HG02571 (cell line): ENCODE measurements around the gene CHST15.
"Not testable (repeated sequence)": the region's sequence is repeated elsewhere in the genome, so short reads cannot be mapped to it uniquely, and the experiment has no call there.

Experiments used
- ATAC-seq: cut with Tn5 transposase; IDR thresholded peaks from one replicate; pipeline ENCODE4 v1.9.1; 2021; ENCODE audit warnings: mild to moderate bottlenecking, moderate library complexity; ENCODE audit not compliant: unreplicated experiment

Gene CHST15

GRCh38 chr10:124099604-124100003, 6.2 kb upstream of the CHST15 start:
- ATAC-seq, result no peak

DNA sequence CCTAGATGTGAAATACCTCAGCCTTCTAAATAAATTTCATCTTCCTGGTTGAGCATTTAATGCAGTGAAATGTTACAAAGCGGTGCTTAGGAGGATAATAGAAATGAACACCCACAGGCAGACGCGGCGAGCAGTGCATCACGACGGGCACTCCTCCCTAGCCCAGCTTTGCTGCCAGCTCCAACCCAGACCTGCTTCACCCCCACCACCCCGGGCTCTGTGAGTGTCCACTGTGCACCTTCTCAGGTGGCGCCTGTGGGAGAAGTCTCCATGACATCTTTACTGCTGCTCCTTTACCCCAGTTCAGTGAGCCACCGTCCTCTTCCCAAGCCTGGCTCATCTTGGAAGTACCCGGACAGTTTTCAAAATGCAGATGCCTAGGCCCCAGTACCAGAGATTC, 5.2 kb upstream of the CHST15 start:
- ATAC-seq, result no peak

GRCh38 chr10:124097883-124098282, 4.5 kb upstream of the CHST15 start:
- no peak for ATAC-seq

DNA sequence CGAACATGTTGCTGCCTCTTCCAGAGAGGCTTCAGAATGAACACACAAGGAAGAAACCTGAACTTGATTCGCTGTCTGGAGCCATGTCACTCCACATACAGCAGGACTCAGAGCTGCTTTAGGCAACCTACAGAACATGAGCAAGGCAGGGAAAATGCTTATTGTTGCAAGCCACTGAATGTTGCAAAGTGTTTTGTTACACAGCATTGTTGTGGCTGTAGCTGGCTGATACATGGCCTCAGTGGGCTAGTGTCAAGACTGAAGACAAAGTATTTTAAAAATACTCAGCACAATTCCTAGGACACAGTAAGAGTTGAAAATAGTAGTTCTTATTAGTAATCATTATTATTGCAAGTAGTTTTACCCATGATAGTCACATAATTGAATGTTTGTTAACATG, 3.1 kb upstream of the CHST15 start:
- ATAC-seq, result no peak

DNA sequence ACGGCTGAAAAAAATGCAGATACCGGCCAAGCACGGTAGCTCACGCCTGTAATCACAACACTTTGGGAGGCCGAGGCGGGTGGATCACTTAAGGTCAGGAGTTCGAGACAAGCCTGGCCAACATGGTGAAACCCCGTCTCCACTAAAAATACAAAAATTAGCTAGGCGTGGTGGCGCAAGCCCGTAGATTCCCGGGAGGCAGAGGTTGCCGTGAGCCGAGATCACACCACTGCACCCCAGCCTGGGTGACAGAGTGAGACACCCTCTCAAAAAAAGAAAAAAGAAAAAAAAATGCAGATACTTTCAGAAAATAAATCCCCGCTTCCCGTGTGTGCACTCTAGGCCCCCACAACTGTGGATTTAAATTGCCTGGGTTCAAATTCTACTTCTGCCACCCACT, 2.4 kb upstream of the CHST15 start:
- ATAC-seq, result not testable (repeated sequence)

DNA sequence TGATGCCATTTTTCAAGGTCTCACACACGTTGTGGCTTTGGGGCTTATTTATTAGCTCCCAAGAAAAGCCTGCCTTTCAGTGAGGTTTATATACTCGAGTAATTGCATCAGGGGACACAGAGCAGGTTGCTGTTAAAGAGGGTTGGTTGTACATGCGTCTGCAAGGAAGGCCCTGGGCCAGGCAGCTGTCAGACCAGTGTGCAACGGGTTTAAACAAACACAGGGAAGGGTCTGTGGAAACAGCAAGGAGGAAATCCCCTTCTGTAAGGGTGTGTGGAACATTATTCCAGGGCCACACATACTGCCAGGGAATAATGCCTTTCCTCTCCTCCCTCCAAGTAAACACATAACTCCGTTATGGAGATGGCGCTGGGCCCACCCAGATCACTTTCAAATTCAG, 1.7 kb upstream of the CHST15 start:
- ATAC-seq, result no peak

GRCh38 chr10:124094419-124094785, 1.0 kb upstream of the CHST15 start:
- ATAC-seq, result no peak

GRCh38 chr10:124093774-124094418, 498 bp upstream of the CHST15 start:
- ATAC-seq, result not testable (repeated sequence)

DNA sequence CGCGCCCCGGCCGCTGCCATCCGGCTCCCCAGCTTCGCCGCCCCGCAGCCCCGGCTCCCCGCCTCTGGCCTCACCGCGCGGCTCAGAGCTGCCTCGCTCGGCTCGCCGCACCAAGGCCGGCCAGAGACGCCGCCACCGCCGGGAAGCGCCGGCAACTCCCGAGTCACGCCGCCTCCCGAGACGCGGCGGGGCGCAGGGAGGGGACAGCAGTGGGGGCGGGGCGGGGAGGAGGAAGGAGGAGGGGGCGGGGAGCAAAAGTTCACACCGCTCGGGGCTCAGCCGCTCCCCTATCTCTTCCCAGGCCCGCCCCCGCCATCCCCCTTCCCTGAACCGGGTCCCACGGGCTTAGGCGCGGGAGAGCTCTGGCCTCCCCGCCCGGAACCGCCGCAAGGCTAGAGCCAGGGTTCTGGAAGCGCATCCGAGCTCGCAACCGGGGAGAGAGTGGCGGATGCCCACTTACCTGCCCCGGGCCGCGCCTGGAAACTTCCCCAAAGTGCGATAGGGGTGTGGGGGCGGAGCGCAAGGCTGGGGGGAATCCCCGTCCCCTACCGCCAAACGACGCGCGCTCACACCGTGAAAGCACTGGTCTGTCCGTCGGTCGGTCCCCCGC, 1.0 kb downstream of the CHST15 start:
- no peak for ATAC-seq

DNA sequence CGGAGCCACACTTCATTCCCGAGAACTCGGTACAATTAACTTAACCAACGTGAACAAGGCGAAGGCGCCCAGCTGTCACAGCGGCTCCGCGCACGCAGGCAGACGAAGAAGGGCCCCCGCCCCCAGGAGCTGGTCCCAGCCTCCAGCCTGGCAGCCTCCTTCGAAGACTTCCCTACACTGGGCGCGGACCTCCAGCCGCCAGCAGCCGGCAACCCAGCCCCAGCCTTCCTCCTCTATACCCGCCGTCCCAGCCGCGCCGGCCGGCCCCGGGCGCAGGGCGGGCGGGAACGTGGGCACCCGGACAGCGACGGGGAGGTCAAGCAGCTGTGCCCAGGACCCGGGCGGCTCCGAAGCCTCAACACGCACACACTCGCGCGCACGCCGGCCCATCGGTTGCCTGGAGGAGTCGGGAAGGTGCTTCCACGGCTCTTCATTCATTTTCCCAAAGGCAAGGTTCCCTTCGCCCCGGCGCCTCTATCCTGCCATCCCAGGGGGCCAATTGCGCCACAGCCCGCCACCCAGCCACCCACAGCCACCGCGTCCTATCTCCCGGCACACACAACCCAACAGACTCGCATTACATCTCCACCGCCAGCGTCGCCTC, 1.6 kb downstream of the CHST15 start:
- ATAC-seq, result no peak

DNA sequence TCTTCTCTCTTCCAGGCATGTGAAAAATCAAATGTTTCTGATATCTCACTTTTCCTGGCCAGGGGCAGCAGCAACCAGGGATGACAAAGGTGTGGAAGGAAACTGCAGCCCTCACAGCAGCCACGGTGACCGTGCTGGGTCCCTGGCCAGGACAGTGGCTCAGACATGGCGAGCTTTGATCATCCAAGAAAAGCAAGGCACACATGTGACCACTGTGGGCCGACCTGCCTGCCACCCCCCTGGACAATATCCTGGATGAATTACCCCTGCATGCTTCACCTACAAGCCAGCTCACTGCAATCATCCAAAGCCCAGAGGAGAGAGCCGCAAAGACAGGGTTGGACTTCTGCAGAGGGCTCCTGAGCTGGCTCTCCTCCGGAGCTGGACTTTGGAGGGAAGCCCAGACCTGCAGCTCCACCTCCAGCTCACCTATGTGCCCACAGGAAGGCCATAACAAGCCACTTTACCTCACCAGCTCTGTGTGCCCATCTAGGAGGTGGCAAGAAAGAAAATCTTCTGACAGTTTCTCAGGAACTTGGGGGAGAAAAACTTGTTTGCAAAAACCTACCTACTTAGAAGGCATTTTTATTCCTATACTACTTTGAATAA, 2.7 kb downstream of the CHST15 start:
- no peak for ATAC-seq

DNA sequence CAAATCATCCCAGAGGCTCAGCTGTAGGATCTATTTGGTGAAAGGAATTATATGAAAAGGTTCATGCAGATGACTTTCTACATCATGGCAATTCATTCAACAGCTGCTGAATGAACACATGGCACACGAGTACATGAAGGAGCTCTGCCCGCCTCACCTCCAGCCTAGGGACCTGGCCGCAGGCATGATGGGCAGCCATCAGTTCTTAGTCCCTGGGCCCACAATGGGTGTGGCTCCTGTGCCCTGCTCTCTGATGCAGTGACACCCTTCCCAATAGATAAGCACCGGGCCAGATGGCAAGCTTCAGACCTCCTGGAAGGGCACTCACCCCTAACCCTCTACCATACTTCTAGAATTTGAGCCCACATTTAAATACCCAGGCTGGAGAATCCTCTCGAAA, 3.5 kb downstream of the CHST15 start:
- no peak for ATAC-seq

DNA sequence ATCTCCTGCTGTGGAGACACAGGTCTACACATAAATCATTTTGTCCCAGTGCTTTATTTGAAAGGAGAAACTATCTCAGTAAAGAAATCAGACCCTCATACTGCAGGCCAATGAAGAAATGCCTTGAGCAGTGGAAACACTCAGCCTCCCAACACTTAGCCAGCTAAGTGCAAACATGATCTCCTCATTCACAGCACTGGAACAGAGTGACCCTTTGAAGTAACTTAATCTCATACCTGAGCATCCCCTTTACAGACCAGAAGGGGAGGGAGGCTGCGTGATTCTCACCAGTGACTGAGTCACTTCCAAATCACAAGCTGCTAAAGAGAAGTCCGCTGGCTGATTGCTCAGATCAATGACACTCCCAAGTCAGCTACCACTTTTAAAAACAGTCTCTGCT, 4.5 kb downstream of the CHST15 start:
- ATAC-seq, result no peak

GRCh38 chr10:124087672-124088634, 5.4 kb downstream of the CHST15 start:
- no peak for ATAC-seq

DNA sequence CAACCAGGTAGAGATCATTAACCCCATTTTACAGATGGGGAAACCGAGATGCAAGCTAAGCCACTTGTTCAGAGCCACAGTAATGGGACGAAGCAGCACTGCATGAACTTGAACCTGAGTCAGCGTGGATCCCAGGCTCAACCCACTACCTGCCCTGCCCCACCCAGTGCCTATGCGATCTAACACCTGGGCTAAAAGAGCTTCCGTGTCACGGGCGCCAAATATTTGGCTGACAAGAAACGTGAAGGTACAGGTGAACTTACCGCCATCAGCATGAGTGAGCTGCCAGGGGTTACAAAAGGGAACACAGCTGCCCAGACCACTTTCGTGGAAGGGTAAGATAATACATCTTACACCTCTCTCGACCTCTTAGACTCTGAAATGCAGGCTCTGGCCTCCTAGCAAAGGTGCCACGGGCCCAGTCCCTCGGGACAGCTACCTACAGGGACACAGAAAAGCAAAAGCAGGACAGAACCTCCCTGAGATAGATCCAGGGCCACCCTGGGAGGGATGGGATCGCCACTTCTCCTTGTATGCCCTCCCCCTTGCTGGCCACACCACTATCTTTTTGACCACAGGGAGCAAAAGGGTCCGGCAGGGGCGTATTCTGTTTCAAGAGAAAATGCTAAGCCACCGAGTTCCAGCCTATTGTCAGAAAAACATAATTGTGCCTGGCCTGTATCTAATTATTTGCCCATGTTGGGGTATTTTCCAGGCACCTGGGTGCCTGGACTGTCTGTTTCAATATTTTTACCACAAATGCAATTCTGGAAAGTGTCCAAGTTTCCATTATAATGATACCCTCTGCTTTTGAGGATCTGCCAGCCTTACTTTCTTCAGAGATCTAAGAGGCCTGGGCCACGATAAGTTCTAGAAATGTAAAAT, 6.4 kb downstream of the CHST15 start:
- ATAC-seq, result no peak

GRCh38 chr10:124086097-124086710, 7.2 kb downstream of the CHST15 start:
- ATAC-seq, result no peak

GRCh38 chr10:124085680-124086079, 7.7 kb downstream of the CHST15 start:
- ATAC-seq, result no peak

DNA sequence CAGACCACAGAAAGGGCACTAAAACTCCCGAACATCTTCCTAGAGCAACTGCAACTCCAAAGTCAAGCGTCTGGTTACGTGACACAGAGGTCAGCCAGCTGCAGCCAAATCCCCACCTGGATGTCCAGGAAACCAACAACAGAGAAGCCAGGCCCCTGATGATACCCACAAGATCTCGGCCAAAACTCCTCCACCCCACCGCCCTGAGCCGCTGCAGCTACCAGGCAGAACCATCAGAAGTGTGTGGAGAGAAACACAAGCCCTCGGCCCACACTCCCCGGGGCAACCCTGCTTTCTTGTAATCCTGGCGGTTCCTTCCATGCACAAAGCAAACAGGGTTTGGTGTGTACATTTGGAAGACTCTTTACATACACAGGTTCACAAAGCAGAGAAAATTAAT, 8.7 kb downstream of the CHST15 start:
- ATAC-seq, result no peak

- no peak for ATAC-seq
These were observed 9.5 kb downstream of the CHST15 start for GRCh38 chr10:124083740-124084397.
